Mucosa of descending colon (tissue), 3 donors: ENCODE data around the gene IL36RN. TPM values are rescaled to one million over a fixed set of nuclear protein-coding genes. Genes with fewer than 3 reads are reported as not detected.

ENCODE experiments used
- ATAC-seq: fragments of 200-7000 bp; cut with Tn5 transposase; one replicate; pipeline ENCODE4 v1.9.1; 2020; ENCODE audit warnings: mild to moderate bottlenecking, moderate library complexity
- DNase-seq, 3 donors: peaks; one replicate each; pipeline ENCODE4 v3.0.0-alpha.2; 2020
- H3K36me3 ChIP-seq: fragments of 200-600 bp; one replicate; pipeline ENCODE4 v1.8.0; 2021; ENCODE audit warnings: low read depth, mild to moderate bottlenecking
- H3K4me1 ChIP-seq: fragments of 200-600 bp; one replicate; pipeline ENCODE4 v1.8.0; 2021; ENCODE audit warnings: low read depth, mild to moderate bottlenecking
- H3K4me3 ChIP-seq: fragments of 200-600 bp; one replicate; pipeline ENCODE4 v1.8.0; 2021; ENCODE audit warnings: mild to moderate bottlenecking
- H3K9me3 ChIP-seq: fragments of 200-600 bp; one replicate; pipeline ENCODE4 v1.8.0; 2021; ENCODE audit warnings: mild to moderate bottlenecking
- CTCF ChIP-seq: fragments of 200-600 bp; IDR thresholded peaks from one replicate; pipeline ENCODE4 v1.8.0; 2022; ENCODE audit warnings: antibody characterized with exemption, mild to moderate bottlenecking
- intact Hi-C, 2 donors: fragments of 100-400 bp; cut with DNase I in 1 of 2; cut with micrococcal nuclease in 1 of 2; formaldehyde crosslinking; loops; one replicate each; pipeline versions ENCODE4 v1.11.0 to v1.11.1; 2022; cut with DNase I, micrococcal nuclease
- total RNA-seq, 3 donors: library from RNA; stranded (reverse); fragmentation: NEBNext Ultra II Directional in 2 of 3; extraction: Animal tissue kit (Norgen Biotek cat#: 25700) in 2 of 3; gene quantifications; one replicate each; pipeline versions ENCODE4 v1.2.1 to v1.2.4, GENCODE V29; 2021 to 2023
- donor health status: DM: no; HTN: no; CAD: no; lungs with moderate emphysema.
- donor health status: DM: no; HTN: no; CAD: no.
- donor health status: DM: no; HTN: yes; CAD: no.

Gene IL36RN
- total RNA-seq, 3 donors from 2014 or later = not detected

DNA sequence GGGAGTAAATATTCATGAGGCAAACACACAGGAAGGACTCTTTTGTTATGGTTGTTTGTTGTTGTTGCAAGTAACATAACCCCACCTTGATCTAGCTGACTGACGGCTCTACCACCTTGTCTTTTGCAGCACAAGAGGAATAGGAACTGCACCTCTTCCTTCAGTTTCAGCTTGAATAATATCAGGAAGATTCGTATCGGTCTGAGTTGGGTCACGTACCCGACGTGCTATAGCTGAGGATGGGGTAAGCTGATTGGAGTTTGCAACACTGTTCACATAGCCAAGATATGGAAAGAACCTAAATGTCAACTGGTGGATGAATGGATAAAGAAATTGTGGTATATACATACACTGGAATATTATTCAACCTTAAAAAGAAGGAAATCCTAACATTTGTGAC, 53.9 kb downstream of the IL36RN start:
- no peak for ATAC-seq
- intact Hi-C loops = no loop called here
- no peaks in the 10 kb centered on the region for H3K9me3 ChIP-seq
- no peaks in the 10 kb centered on the region for H3K36me3 ChIP-seq
- peaks cover 3% of the 10 kb centered on the region for H3K4me1 ChIP-seq
- no peak overlapping the region for H3K4me3 ChIP-seq
- no peak for DNase-seq
- TF ChIP-seq CTCF = no peak

GRCh38 chr2:113113807-113114206, 54.8 kb downstream of the IL36RN start:
- ATAC-seq (no peak), DNase-seq (no peak)
- no peak overlapping the region for H3K4me3 ChIP-seq
- H3K9me3 ChIP-seq = no peaks in the 10 kb centered on the region
- no peaks in the 10 kb centered on the region for H3K36me3 ChIP-seq
- intact Hi-C loops = no loop called here
- no peak for TF ChIP-seq CTCF
- peaks cover 12% of the 10 kb centered on the region for H3K4me1 ChIP-seq

Other genes starting within 250 kb of the IL36RN start
- 1 to 10 TPM; 2.1 to 6.4 (median 4.2) TPM for gene IL1B, start 222.4 kb upstream of the IL36RN start, total RNA-seq
- under 1 TPM in 2 of 3 donors, not detected in 1; 0.67 to 0.82 TPM for gene IL37, start 148.0 kb upstream of the IL36RN start, total RNA-seq
- not detected for gene IL36G, start 81.2 kb upstream of the IL36RN start, total RNA-seq
- not detected for gene IL36A, start 53.7 kb upstream of the IL36RN start, total RNA-seq
- gene IL36B, start 6.3 kb upstream of the IL36RN start, total RNA-seq = not detected
- not detected for gene IL1F10, start 8.8 kb downstream of the IL36RN start, total RNA-seq
- gene IL1RN, start 68.4 kb downstream of the IL36RN start, total RNA-seq = 10 to 100 TPM in 1 of 3 donors, under 1 TPM in 2; 0.17 to 11.9 (median 0.76) TPM
- 10 to 100 TPM; 40.8 to 91.3 (median 64.4) TPM for gene PSD4, start 114.8 kb downstream of the IL36RN start, total RNA-seq
- gene PAX8, start 219.7 kb downstream of the IL36RN start, total RNA-seq = 1 to 10 TPM in 2 of 3 donors, under 1 TPM in 1; 0.82 to 6.2 (median 4.8) TPM